ENCODE measurements around the gene DCLK1. TPM values are rescaled to one million over a fixed set of nuclear protein-coding genes. Genes with fewer than 3 reads are reported as not detected.
"Not testable (repeated sequence)": the region's sequence is repeated elsewhere in the genome, so short reads cannot be mapped to it uniquely, and the experiment has no call there.

The DCLK1 gene
- total RNA-seq, 4 donors from 2014 or later: 11.7 to 51.4 (median 15.8) TPM

DNA sequence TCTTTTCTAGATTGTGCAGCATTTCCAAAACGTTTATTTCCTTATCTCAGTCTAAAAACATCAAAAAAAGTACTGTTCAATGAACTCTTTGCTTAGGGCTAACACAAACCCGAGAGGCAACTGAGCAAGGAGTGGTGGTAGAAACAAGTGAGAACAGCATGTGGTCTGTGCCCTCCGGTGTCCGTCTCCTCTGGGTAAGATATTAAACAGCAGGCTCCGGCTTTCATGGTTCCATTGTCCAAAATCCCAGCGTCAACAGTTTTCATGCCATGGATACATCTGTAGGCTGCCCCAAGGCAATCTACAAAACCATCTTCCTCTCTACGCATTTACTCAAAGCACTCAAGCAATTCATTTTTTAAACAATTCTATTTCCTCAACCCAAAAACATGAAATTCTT lies 22.8 kb downstream of the DCLK1 start:
- H3K36me3 ChIP-seq: no peaks in the 10 kb centered on the region
- no peaks in the 10 kb centered on the region for H3K27me3 ChIP-seq
- no peak for DNase-seq (ENCODE audit: low spot score in 2 of 2)
- no peaks in the 10 kb centered on the region for H3K4me1 ChIP-seq
- 77% methylated on average over 7 of the region's 7 CpGs for WGBS
- no peak overlapping the region for H3K27ac ChIP-seq
- no peak overlapping the region for H3K4me3 ChIP-seq
- H3K9me3 ChIP-seq: no peaks in the 10 kb centered on the region
- no peak for TF ChIP-seq CTCF (IDR thresholded peaks at IDR 0.05)
- no peak for TF ChIP-seq POLR2AphosphoS5 (IDR thresholded peaks at IDR 0.05)
- no peak for TF ChIP-seq POLR2A (IDR thresholded peaks at IDR 0.05)

- H3K27me3 ChIP-seq: no peaks in the 10 kb centered on the region
- DNase-seq (ENCODE audit: low spot score in 2 of 2): no peak
- H3K36me3 ChIP-seq: no peaks in the 10 kb centered on the region
- H3K27ac ChIP-seq: no peak overlapping the region
- no peaks in the 10 kb centered on the region for H3K4me1 ChIP-seq
- no peaks in the 10 kb centered on the region for H3K9me3 ChIP-seq
- no peak for TF ChIP-seq EP300 (IDR thresholded peaks at IDR 0.05)
- TF ChIP-seq POLR2AphosphoS5 (IDR thresholded peaks at IDR 0.05): no peak
- TF ChIP-seq POLR2A (IDR thresholded peaks at IDR 0.05): no peak
- no peak for TF ChIP-seq CTCF (IDR thresholded peaks at IDR 0.05)
- 88% methylated on average over 1 of the region's 1 CpG for WGBS
- H3K4me3 ChIP-seq: no peak overlapping the region
Measured at GRCh38 chr13:36107521-36107920, 23.7 kb downstream of the DCLK1 start.

GRCh38 chr13:36105726-36106125 lies 25.5 kb downstream of the DCLK1 start:
- Histone ChIP-seq H3K4me1 (no peaks in the 10 kb centered on the region), H3K4me3 (no peak overlapping the region), H3K27ac (no peak overlapping the region), H3K9me3 (no peaks in the 10 kb centered on the region), H3K36me3 (no peaks in the 10 kb centered on the region), H3K27me3 (no peaks in the 10 kb centered on the region)
- no peak for TF ChIP-seq POLR2AphosphoS5 (IDR thresholded peaks at IDR 0.05)
- no peak for TF ChIP-seq EP300 (IDR thresholded peaks at IDR 0.05)
- TF ChIP-seq CTCF (IDR thresholded peaks at IDR 0.05): no peak
- TF ChIP-seq POLR2A (IDR thresholded peaks at IDR 0.05): no peak
- WGBS: 55% methylated on average over 3 of the region's 3 CpGs
- DNase-seq (ENCODE audit: low spot score in 2 of 2): no peak

DNA sequence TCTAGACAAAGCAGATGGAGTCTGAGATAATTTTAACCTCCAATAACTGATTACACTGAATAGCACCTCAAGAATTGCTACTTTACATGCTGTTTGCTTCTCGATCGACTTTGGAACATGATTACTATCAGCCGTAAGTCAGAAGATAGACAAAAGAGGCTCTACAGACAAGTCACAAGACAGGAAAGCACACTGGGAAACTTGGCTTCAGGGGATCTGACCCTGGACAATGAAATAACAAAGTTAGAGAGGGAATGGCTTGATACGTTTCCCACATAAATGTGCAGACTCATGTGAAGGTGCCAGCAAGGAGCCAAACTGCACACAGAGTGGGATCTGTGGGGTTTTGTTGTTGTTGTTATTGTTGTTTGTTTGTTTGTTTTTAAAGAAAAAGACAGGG lies 28.5 kb downstream of the DCLK1 start:
- TF ChIP-seq POLR2A (IDR thresholded peaks at IDR 0.05) (no peak), CTCF (IDR thresholded peaks at IDR 0.05) (no peak), EP300 (IDR thresholded peaks at IDR 0.05) (no peak), POLR2AphosphoS5 (IDR thresholded peaks at IDR 0.05) (no peak)
- WGBS: 60% methylated on average over 4 of the region's 4 CpGs
- Histone ChIP-seq H3K27ac (no peak overlapping the region), H3K27me3 (no peaks in the 10 kb centered on the region), H3K9me3 (no peaks in the 10 kb centered on the region), H3K36me3 (no peaks in the 10 kb centered on the region), H3K4me1 (no peaks in the 10 kb centered on the region), H3K4me3 (no peak overlapping the region)
- no peak for DNase-seq (ENCODE audit: low spot score in 2 of 2)

DNA sequence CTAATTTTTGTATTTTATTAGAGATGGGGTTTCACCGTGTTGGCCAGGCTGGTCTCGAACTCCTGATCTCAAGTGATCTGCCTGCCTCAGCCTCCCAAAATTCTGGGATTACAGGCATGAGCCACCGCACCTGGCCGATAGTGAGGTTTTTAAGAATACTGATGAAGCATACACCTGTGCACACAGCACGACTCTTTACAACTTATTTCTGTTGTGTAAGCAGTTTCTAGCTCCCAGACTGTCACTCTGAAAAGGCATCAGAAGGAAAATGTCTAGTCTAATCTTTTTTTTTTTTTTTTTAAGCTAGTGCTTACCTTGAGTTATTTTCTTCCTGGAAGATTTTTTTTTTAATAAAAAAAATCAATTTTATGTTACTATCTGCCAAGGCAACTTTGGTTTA lies 29.3 kb downstream of the DCLK1 start:
- not testable (repeated sequence) for H3K27ac ChIP-seq; DNase-seq (ENCODE audit: low spot score in 2 of 2); H3K4me1 ChIP-seq; H3K9me3 ChIP-seq; H3K27me3 ChIP-seq; H3K36me3 ChIP-seq; H3K4me3 ChIP-seq
- WGBS: 76% methylated on average over 5 of the region's 5 CpGs

DNA sequence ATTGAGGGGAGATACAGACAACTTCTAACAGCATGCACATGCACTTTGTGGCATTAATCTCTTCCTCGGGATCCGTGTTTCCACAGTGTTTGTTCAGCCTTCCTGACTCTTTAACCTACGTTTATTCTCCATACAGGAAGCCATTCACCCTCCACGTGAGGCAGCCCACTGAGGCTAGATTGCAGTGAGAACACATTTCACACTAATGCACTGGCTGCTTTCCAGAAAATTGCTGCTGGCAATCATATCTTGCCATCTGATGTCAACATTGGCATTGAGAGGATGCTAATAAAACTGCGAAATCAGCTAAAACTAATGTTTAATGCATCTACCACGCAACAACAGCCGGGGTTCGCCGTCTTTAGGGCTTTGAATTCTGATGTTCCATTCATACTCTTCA lies 30.0 kb downstream of the DCLK1 start:
- Histone ChIP-seq H3K27me3 (no peaks in the 10 kb centered on the region), H3K9me3 (no peaks in the 10 kb centered on the region), H3K4me3 (no peak overlapping the region), H3K4me1 (no peaks in the 10 kb centered on the region), H3K36me3 (no peaks in the 10 kb centered on the region), H3K27ac (no peak overlapping the region)
- 48% methylated on average over 9 of the region's 9 CpGs for WGBS
- no peak for DNase-seq (ENCODE audit: low spot score in 2 of 2)
- TF ChIP-seq CTCF (IDR thresholded peaks at IDR 0.05): no peak
- TF ChIP-seq POLR2A (IDR thresholded peaks at IDR 0.05): no peak
- no peak for TF ChIP-seq POLR2AphosphoS5 (IDR thresholded peaks at IDR 0.05)
- TF ChIP-seq EP300 (IDR thresholded peaks at IDR 0.05): no peak

All from suprapubic skin (tissue), 4 donors.